ENCODE measurements around the gene DOCK11.

The DOCK11 gene

DNA sequence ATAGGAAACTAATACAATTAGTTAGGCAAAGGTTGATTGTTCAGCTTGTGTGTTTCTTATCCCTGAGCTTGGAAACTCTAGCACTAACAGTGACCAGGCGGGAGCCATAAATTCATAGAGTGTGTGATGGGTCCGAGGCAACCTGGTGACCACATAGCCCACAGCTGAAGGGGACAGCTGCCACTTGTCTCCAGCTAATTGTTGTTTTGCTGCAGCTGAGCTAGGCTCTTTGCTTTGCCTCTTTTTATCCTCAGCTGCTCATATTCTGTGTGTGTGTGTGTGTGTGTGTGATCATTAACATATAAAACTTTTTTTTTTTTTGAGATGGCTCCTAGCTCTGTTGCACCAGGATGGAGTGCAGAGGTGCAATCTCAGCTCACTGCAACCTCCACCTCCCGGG is 53.2 kb downstream of the DOCK11 start:
- no peaks in the 10 kb centered on the region for H3K27me3 ChIP-seq (ENCODE audit: control insufficient read depth in 2 of 2, insufficient read depth in 2 of 2, low read length in 2 of 2)

DNA sequence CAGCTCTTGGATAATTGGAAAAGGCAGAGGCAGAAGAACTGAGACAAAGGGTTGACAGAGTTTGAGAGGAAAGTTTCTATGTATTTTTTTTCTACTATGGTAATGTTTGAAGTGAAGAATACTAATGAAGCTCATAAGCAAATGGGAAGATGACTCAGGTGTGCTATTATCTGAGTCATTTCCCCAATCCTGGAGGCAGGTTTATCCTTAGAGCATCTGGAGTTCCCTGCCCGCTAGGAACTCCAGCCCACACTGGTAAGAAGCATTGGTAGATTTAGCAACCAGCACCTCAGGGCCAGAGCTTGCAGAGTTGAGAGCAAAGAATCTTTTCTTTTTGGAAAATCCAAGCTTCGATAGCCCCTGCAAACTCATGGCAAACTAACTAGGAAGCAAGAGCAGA is 55.2 kb downstream of the DOCK11 start:
- peaks cover 0 to 2% of the 10 kb centered on the region in 2 donors for H3K36me3 ChIP-seq (ENCODE audit: control insufficient read depth in 2 of 2, insufficient read depth in 2 of 2, low read length in 2 of 2)
- H3K4me3 ChIP-seq (ENCODE audit: low read length in 2 of 2): no peak overlapping the region
- H3K27ac ChIP-seq (ENCODE audit: low read depth in 2 of 2, low read length in 2 of 2): no peak overlapping the region
- H3K9ac ChIP-seq (ENCODE audit: low read depth in 1 of 2, low read length in 2 of 2): no peak overlapping the region
- no peaks in the 10 kb centered on the region for H3K4me1 ChIP-seq (ENCODE audit: control insufficient read depth in 2 of 2, insufficient read depth in 2 of 2, low read length in 2 of 2)
- no peaks in the 10 kb centered on the region for H3K27me3 ChIP-seq (ENCODE audit: control insufficient read depth in 2 of 2, insufficient read depth in 2 of 2, low read length in 2 of 2)
- no peaks in the 10 kb centered on the region for H3K9me3 ChIP-seq (ENCODE audit: control insufficient read depth in 2 of 2, low read length in 2 of 2)

More for the DNA sequence above, 53.2 kb downstream of the DOCK11 start:
- H3K36me3 ChIP-seq (ENCODE audit: control insufficient read depth in 2 of 2, insufficient read depth in 2 of 2, low read length in 2 of 2): peaks cover 0 to 2% of the 10 kb centered on the region in 2 donors
- H3K4me3 ChIP-seq (ENCODE audit: low read length in 2 of 2): no peak overlapping the region
- no peak overlapping the region for H3K27ac ChIP-seq (ENCODE audit: low read depth in 2 of 2, low read length in 2 of 2)
- H3K9me3 ChIP-seq (ENCODE audit: control insufficient read depth in 2 of 2, low read length in 2 of 2): no peaks in the 10 kb centered on the region
- no peak overlapping the region for H3K9ac ChIP-seq (ENCODE audit: low read depth in 1 of 2, low read length in 2 of 2)
- H3K4me1 ChIP-seq (ENCODE audit: control insufficient read depth in 2 of 2, insufficient read depth in 2 of 2, low read length in 2 of 2): no peaks in the 10 kb centered on the region

DNA sequence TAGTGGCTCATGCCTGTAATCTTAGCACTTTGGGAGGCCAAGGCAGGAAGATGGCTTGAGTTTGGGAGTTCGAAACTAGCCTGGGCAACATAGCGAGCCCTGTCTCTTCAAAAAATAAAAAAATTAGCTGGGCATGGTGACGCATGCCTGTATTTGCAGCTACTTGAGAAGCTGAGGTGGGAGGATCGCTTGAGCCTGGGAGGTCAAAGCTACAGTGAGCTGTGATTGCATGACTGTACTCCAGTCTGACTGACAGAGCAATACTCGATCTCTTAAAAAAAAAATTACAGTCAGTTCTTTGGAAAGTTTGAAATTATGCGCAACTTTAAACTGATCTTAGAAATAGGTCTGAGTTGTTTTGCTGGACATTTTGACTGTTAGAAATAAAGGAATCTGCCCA is 55.8 kb downstream of the DOCK11 start:
- H3K27me3 ChIP-seq (ENCODE audit: control insufficient read depth in 2 of 2, insufficient read depth in 2 of 2, low read length in 2 of 2): no peaks in the 10 kb centered on the region
- no peaks in the 10 kb centered on the region for H3K9me3 ChIP-seq (ENCODE audit: control insufficient read depth in 2 of 2, low read length in 2 of 2)
- H3K36me3 ChIP-seq (ENCODE audit: control insufficient read depth in 2 of 2, insufficient read depth in 2 of 2, low read length in 2 of 2): peaks cover 0 to 2% of the 10 kb centered on the region in 2 donors
- no peak overlapping the region for H3K27ac ChIP-seq (ENCODE audit: low read depth in 2 of 2, low read length in 2 of 2)
- H3K4me3 ChIP-seq (ENCODE audit: low read length in 2 of 2): no peak overlapping the region
- no peaks in the 10 kb centered on the region for H3K4me1 ChIP-seq (ENCODE audit: control insufficient read depth in 2 of 2, insufficient read depth in 2 of 2, low read length in 2 of 2)
- no peak overlapping the region for H3K9ac ChIP-seq (ENCODE audit: low read depth in 1 of 2, low read length in 2 of 2)

DNA sequence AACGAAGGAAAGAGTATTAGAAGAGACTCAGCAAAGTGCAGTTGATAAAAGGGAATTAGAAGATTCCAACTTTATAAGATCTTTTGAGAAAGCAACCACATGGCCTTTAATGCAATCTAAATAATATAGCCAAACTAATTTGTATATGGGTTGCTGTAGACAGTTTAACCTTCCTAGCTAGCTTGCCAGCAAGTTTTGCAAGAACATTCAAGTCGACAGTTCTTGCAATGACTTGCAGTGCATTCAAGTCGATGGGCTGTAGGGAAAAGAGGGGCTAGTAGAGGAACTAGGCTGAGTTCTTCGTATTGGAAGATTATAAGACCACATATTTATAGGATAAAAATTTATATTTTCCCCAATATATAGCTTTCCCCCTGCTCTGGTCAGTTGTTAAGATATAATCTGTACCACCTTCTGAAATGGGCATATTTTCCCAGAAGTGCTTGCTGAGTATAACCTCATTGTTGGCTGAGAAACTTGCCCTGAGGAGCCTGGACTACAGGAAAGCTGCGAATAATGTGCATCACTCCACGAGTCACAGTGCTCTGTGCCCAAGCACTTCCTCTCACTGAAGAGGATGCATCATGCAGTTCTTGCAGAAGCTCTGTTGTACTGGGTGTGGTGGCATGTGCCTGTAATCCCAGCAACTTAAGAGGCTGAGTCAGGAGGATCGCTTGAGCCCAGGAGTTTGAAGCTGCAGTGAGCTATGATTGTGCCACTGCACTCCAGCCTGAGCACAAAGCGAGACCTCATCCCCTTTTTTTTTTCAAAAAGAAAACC is 56.7 kb downstream of the DOCK11 start:
- H3K4me1 ChIP-seq (ENCODE audit: control insufficient read depth in 2 of 2, insufficient read depth in 2 of 2, low read length in 2 of 2): no peaks in the 10 kb centered on the region
- no peak overlapping the region for H3K9ac ChIP-seq (ENCODE audit: low read depth in 1 of 2, low read length in 2 of 2)
- H3K36me3 ChIP-seq (ENCODE audit: control insufficient read depth in 2 of 2, insufficient read depth in 2 of 2, low read length in 2 of 2): peaks cover 0 to 2% of the 10 kb centered on the region in 2 donors
- H3K9me3 ChIP-seq (ENCODE audit: control insufficient read depth in 2 of 2, low read length in 2 of 2): no peaks in the 10 kb centered on the region
- H3K27me3 ChIP-seq (ENCODE audit: control insufficient read depth in 2 of 2, insufficient read depth in 2 of 2, low read length in 2 of 2): no peaks in the 10 kb centered on the region
- H3K27ac ChIP-seq (ENCODE audit: low read depth in 2 of 2, low read length in 2 of 2): no peak overlapping the region
- no peak overlapping the region for H3K4me3 ChIP-seq (ENCODE audit: low read length in 2 of 2)

DNA sequence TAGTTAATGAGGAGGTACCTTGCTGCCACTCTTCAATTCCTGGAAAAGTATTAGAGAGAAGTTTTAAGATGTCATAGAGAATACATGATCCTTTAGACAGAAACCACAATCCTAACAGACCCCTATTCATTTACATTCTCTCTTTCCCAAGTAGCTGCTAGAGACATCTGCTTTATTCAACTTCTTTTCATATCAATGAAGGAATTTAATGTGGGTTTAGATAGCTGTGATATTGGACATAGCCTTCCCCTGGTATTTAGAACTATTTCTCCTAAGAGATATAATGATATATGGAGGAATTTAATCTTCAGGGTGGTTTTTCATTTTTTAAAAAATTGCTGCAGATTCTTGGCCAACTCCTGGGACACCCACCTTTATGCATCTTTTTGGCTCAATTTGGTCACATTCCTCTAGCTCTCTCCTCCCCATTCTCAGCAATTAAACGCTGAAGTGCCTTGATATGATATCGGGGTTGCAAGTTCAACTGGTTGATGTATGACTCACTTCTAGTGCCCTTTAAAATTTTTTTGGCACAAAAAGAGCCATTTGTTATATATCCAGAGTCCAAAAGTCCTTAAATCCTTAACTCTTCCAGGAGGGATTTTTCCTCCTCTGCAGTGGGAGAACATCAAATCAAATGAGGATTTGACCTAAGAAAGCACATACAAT is 57.6 kb downstream of the DOCK11 start:
- Histone ChIP-seq H3K4me3 (ENCODE audit: low read length in 2 of 2) (no peak overlapping the region), H3K9ac (ENCODE audit: low read depth in 1 of 2, low read length in 2 of 2) (no peak overlapping the region), H3K36me3 (ENCODE audit: control insufficient read depth in 2 of 2, insufficient read depth in 2 of 2, low read length in 2 of 2) (peaks cover 0 to 2% of the 10 kb centered on the region in 2 donors), H3K4me1 (ENCODE audit: control insufficient read depth in 2 of 2, insufficient read depth in 2 of 2, low read length in 2 of 2) (no peaks in the 10 kb centered on the region), H3K27ac (ENCODE audit: low read depth in 2 of 2, low read length in 2 of 2) (no peak overlapping the region), H3K9me3 (ENCODE audit: control insufficient read depth in 2 of 2, low read length in 2 of 2) (no peaks in the 10 kb centered on the region), H3K27me3 (ENCODE audit: control insufficient read depth in 2 of 2, insufficient read depth in 2 of 2, low read length in 2 of 2) (no peaks in the 10 kb centered on the region)

DNA sequence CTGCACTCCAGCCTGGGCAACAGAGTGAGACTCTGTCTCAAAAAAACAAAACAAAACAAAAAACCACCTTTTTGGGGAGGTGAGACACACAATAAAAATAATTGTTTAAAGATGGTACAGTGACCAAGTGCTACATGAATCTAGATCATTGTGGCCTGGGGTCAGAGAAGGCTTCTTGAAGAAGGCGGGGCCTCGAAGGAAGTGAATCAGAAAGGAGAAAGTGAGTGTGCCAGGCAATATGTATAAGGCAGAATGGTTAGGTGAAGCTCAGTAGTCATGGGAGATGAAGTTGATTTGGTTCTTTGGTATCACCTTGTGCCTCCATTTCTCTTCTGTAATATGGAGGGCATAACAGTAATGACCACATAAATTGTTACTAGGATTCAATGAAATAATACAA is 58.9 kb downstream of the DOCK11 start:
- H3K27me3 ChIP-seq (ENCODE audit: control insufficient read depth in 2 of 2, insufficient read depth in 2 of 2, low read length in 2 of 2): no peaks in the 10 kb centered on the region
- H3K27ac ChIP-seq (ENCODE audit: low read depth in 2 of 2, low read length in 2 of 2): no peak overlapping the region
- H3K9me3 ChIP-seq (ENCODE audit: control insufficient read depth in 2 of 2, low read length in 2 of 2): no peaks in the 10 kb centered on the region
- no peaks in the 10 kb centered on the region for H3K4me1 ChIP-seq (ENCODE audit: control insufficient read depth in 2 of 2, insufficient read depth in 2 of 2, low read length in 2 of 2)
- H3K9ac ChIP-seq (ENCODE audit: low read depth in 1 of 2, low read length in 2 of 2): no peak overlapping the region
- H3K4me3 ChIP-seq (ENCODE audit: low read length in 2 of 2): no peak overlapping the region
- H3K36me3 ChIP-seq (ENCODE audit: control insufficient read depth in 2 of 2, insufficient read depth in 2 of 2, low read length in 2 of 2): peaks cover 0 to 2% of the 10 kb centered on the region in 2 donors

DNA sequence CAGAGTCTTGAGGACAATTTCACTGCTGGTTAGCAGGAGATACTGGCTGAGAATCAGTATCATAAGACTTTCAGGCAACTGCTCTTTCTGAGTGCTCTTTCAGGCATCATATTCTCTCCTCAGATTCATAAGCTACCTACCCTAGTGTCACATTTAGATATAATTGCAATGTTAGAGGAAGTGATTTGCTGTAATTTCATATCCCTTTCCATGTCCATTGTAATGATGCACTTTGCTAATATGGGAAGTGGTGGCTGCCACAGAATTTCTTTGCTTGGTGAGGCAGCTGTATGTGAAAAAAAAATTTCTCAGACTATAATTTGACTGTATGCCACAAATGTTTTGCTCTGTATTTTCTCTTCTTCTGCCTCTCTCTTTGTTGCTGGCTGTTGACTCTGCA is 63.3 kb downstream of the DOCK11 start:
- Histone ChIP-seq H3K9me3 (ENCODE audit: control insufficient read depth in 2 of 2, low read length in 2 of 2) (no peaks in the 10 kb centered on the region), H3K4me3 (ENCODE audit: low read length in 2 of 2) (no peak overlapping the region), H3K36me3 (ENCODE audit: control insufficient read depth in 2 of 2, insufficient read depth in 2 of 2, low read length in 2 of 2) (no peaks in the 10 kb centered on the region), H3K4me1 (ENCODE audit: control insufficient read depth in 2 of 2, insufficient read depth in 2 of 2, low read length in 2 of 2) (no peaks in the 10 kb centered on the region), H3K9ac (ENCODE audit: low read depth in 1 of 2, low read length in 2 of 2) (no peak overlapping the region), H3K27ac (ENCODE audit: low read depth in 2 of 2, low read length in 2 of 2) (no peak overlapping the region), H3K27me3 (ENCODE audit: control insufficient read depth in 2 of 2, insufficient read depth in 2 of 2, low read length in 2 of 2) (no peaks in the 10 kb centered on the region)

DNA sequence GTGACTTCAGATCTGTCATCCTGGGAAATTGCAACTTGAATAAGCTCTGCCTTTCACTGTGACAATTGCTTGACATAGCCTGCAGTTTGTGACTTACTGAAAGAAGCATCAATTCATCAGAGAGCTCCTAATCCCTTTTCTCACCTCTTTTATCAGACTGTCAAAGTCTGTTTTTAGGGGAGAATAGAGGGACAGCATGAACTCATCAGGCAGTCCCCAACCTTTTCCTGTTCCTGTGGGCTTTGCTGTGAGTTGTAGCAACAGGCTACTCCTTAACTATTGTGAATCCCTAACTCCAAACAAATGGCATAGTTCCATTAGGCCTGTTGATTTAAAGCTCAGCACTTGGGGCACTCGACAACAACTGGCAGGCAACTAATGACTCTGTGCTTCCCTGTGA is 64.9 kb downstream of the DOCK11 start:
- H3K9ac ChIP-seq (ENCODE audit: low read depth in 1 of 2, low read length in 2 of 2): no peak overlapping the region
- H3K9me3 ChIP-seq (ENCODE audit: control insufficient read depth in 2 of 2, low read length in 2 of 2): no peaks in the 10 kb centered on the region
- no peaks in the 10 kb centered on the region for H3K4me1 ChIP-seq (ENCODE audit: control insufficient read depth in 2 of 2, insufficient read depth in 2 of 2, low read length in 2 of 2)
- no peaks in the 10 kb centered on the region for H3K36me3 ChIP-seq (ENCODE audit: control insufficient read depth in 2 of 2, insufficient read depth in 2 of 2, low read length in 2 of 2)
- H3K4me3 ChIP-seq (ENCODE audit: low read length in 2 of 2): no peak overlapping the region
- H3K27ac ChIP-seq (ENCODE audit: low read depth in 2 of 2, low read length in 2 of 2): no peak overlapping the region
- H3K27me3 ChIP-seq (ENCODE audit: control insufficient read depth in 2 of 2, insufficient read depth in 2 of 2, low read length in 2 of 2): no peaks in the 10 kb centered on the region

DNA sequence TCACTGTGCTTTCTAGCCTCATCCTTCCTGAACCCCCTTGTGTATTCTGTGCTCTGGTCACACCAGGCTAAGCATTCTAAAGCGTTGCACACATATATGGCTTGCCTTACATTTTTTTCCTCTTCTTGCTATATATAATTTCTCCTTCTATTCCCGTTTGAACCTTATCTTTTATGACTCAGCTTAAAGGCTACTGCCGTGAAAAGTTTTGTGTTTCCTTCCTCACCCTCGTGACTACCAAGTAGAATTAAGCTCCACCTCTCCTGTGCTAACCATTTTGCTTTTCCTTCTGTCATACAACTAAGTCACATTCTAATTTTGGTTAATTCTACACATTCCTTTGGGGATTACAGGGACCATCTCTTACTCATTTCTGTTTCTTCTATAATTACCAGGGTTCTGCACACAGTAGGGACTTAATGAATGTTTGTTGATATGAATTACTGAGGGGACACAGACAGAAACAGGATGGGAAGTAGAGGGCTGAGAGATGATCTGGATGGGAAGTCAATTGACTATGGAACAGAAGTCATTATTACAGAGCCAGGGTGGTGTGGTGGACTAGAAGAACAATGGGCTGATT is 67.1 kb downstream of the DOCK11 start:
- Histone ChIP-seq H3K36me3 (ENCODE audit: control insufficient read depth in 2 of 2, insufficient read depth in 2 of 2, low read length in 2 of 2) (no peaks in the 10 kb centered on the region), H3K27me3 (ENCODE audit: control insufficient read depth in 2 of 2, insufficient read depth in 2 of 2, low read length in 2 of 2) (no peaks in the 10 kb centered on the region), H3K9me3 (ENCODE audit: control insufficient read depth in 2 of 2, low read length in 2 of 2) (no peaks in the 10 kb centered on the region), H3K27ac (ENCODE audit: low read depth in 2 of 2, low read length in 2 of 2) (no peak overlapping the region), H3K4me1 (ENCODE audit: control insufficient read depth in 2 of 2, insufficient read depth in 2 of 2, low read length in 2 of 2) (no peaks in the 10 kb centered on the region), H3K4me3 (ENCODE audit: low read length in 2 of 2) (no peak overlapping the region), H3K9ac (ENCODE audit: low read depth in 1 of 2, low read length in 2 of 2) (no peak overlapping the region)

DNA sequence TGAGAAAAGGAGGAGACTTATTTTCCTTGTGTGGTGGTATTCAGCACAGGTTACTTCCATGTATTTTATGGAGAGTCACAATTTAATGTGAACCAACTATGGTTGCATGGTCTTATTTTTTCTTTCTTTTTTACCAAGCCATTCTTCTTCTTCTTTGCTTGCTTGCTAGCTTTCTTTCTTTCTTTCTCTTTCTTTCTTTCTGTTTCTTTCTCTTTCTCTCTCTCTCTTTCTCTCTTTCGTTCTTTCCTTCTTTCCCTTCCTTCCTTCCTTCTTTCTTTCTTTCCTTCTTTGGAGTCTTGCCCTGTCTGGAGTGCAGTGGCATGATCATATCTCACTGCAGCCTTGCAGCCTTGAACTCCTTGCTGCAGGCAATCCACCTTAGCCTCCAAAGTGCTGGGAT is 68.9 kb downstream of the DOCK11 start:
- Histone ChIP-seq H3K36me3 (ENCODE audit: control insufficient read depth in 2 of 2, insufficient read depth in 2 of 2, low read length in 2 of 2) (no peaks in the 10 kb centered on the region), H3K27me3 (ENCODE audit: control insufficient read depth in 2 of 2, insufficient read depth in 2 of 2, low read length in 2 of 2) (no peaks in the 10 kb centered on the region), H3K4me1 (ENCODE audit: control insufficient read depth in 2 of 2, insufficient read depth in 2 of 2, low read length in 2 of 2) (no peaks in the 10 kb centered on the region), H3K9ac (ENCODE audit: low read depth in 1 of 2, low read length in 2 of 2) (no peak overlapping the region), H3K9me3 (ENCODE audit: control insufficient read depth in 2 of 2, low read length in 2 of 2) (no peaks in the 10 kb centered on the region), H3K27ac (ENCODE audit: low read depth in 2 of 2, low read length in 2 of 2) (no peak overlapping the region), H3K4me3 (ENCODE audit: low read length in 2 of 2) (no peak overlapping the region)

Data from mucosa of rectum (tissue), 2 donors.